NCI-H345 treated with DMSO at 0.1 percent for 48 hours (cell line): Measurements from ENCODE around the gene MEF2A.

ENCODE experiments used
- DNase-seq: peaks from one replicate; lab custom pipeline; 2025; ENCODE audit not compliant: unreplicated experiment; lab: John Stamatoyannopoulos, UW

MEF2A gene

GRCh38 chr15:99702895-99703602, 137.3 kb downstream of the MEF2A start:
- no peak for DNase-seq

- no peak for DNase-seq
Observed at GRCh38 chr15:99703603-99704443, 138.0 kb downstream of the MEF2A start.

GRCh38 chr15:99704444-99704838, 138.7 kb downstream of the MEF2A start:
- DNase-seq = peak; percentile 47

- no peak for DNase-seq
Observed at GRCh38 chr15:99706557-99707303, 140.9 kb downstream of the MEF2A start.

GRCh38 chr15:99707473-99708270, 141.9 kb downstream of the MEF2A start:
- no peak for DNase-seq

- no peak for DNase-seq
Observed at GRCh38 chr15:99708563-99708962, 142.8 kb downstream of the MEF2A start.

- no peak for DNase-seq
Observed at GRCh38 chr15:99709243-99709986, 143.6 kb downstream of the MEF2A start.

GRCh38 chr15:99711625-99712024, 145.8 kb downstream of the MEF2A start:
- no peak for DNase-seq

- no peak for DNase-seq
Observed at GRCh38 chr15:99712415-99712814, 146.6 kb downstream of the MEF2A start.

GRCh38 chr15:99716540-99717095, 150.8 kb downstream of the MEF2A start:
- DNase-seq = no peak

GRCh38 chr15:99717161-99718009, 151.6 kb downstream of the MEF2A start:
- no peak for DNase-seq

- no peak for DNase-seq
Observed at GRCh38 chr15:99718421-99718820, 152.6 kb downstream of the MEF2A start.

- no peak for DNase-seq
Observed at GRCh38 chr15:99719096-99719541, 153.3 kb downstream of the MEF2A start.

- no peak for DNase-seq
Observed at GRCh38 chr15:99720533-99720932, 154.7 kb downstream of the MEF2A start.

GRCh38 chr15:99721104-99721778, 155.5 kb downstream of the MEF2A start:
- no peak for DNase-seq

- no peak for DNase-seq
Observed at GRCh38 chr15:99721896-99722295, 156.1 kb downstream of the MEF2A start.

- DNase-seq = no peak
Observed at GRCh38 chr15:99722406-99722805, 156.6 kb downstream of the MEF2A start.

GRCh38 chr15:99726333-99726732, 160.5 kb downstream of the MEF2A start:
- no peak for DNase-seq
